Parathyroid adenoma (tissue), 2 donors: ENCODE measurements around the gene ATRN.
"Not testable (repeated sequence)": the region's sequence is repeated elsewhere in the genome, so short reads cannot be mapped to it uniquely, and the experiment has no call there.

Experiments used
- H2AFZ ChIP-seq: fragments of 300-600 bp; sonication (generic); one replicate; pipeline ENCODE4 v1.7.0; 2017; ENCODE audit warnings: antibody characterized with exemption, mild to moderate bottlenecking
- H3K27ac ChIP-seq: fragments of 300-600 bp; sonication (generic); one replicate; pipeline ENCODE4 v1.7.0; 2017
- H3K27me3 ChIP-seq: fragments of 300-600 bp; sonication (generic); one replicate; pipeline ENCODE4 v1.7.0; 2017; ENCODE audit warnings: low read length; ENCODE audit not compliant: control insufficient read depth, insufficient read depth
- H3K36me3 ChIP-seq: fragments of 300-600 bp; sonication (generic); one replicate; pipeline ENCODE4 v1.7.0; 2017; ENCODE audit warnings: low read length; ENCODE audit not compliant: control insufficient read depth, insufficient read depth
- H3K4me1 ChIP-seq: fragments of 300-600 bp; sonication (generic); one replicate; pipeline ENCODE4 v1.7.0; 2017; ENCODE audit warnings: control low read depth
- H3K4me2 ChIP-seq: fragments of 300-600 bp; sonication (generic); one replicate; pipeline ENCODE4 v1.7.0; 2017; ENCODE audit warnings: low read length
- H3K4me3 ChIP-seq: fragments of 300-600 bp; sonication (generic); one replicate; pipeline ENCODE4 v1.7.0; 2017; ENCODE audit warnings: low read depth, low read length
- H3K79me2 ChIP-seq: fragments of 300-600 bp; sonication (generic); one replicate; pipeline ENCODE4 v1.7.0; 2017; ENCODE audit warnings: control low read depth
- H3K9ac ChIP-seq: fragments of 300-600 bp; sonication (generic); one replicate; pipeline ENCODE4 v1.7.0; 2017; ENCODE audit warnings: mild to moderate bottlenecking
- H3K9me3 ChIP-seq: fragments of 300-600 bp; sonication (generic); one replicate; pipeline ENCODE4 v1.7.0; 2017; ENCODE audit warnings: low read length; ENCODE audit not compliant: control insufficient read depth
- CTCF ChIP-seq: fragments of 300-600 bp; sonication (generic); IDR thresholded peaks from one replicate; pipeline ENCODE4 v1.7.0; 2017; ENCODE audit warnings: antibody characterized with exemption, mild to moderate bottlenecking
- donor health status: primary hyperparathyroidism.

ATRN gene

GRCh38 chr20:3532089-3532615 lies 61.3 kb downstream of the ATRN start:
- H3K27ac ChIP-seq = no peak overlapping the region
- H3K4me1 ChIP-seq = no peaks in the 10 kb centered on the region
- no peak overlapping the region for H2AFZ ChIP-seq
- no peak overlapping the region for H3K9ac ChIP-seq
- H3K4me2 ChIP-seq = no peak overlapping the region
- no peaks in the 10 kb centered on the region for H3K27me3 ChIP-seq
- no peaks in the 10 kb centered on the region for H3K79me2 ChIP-seq
- H3K36me3 ChIP-seq = no peaks in the 10 kb centered on the region
- no peaks in the 10 kb centered on the region for H3K9me3 ChIP-seq
- TF ChIP-seq CTCF = no peak
- no peak overlapping the region for H3K4me3 ChIP-seq

GRCh38 chr20:3537733-3538132 lies 66.9 kb downstream of the ATRN start:
- H3K4me3 ChIP-seq, H3K9me3 ChIP-seq, H3K4me2 ChIP-seq, H3K9ac ChIP-seq, H3K27me3 ChIP-seq, H2AFZ ChIP-seq, H3K4me1 ChIP-seq, H3K27ac ChIP-seq, H3K79me2 ChIP-seq, H3K36me3 ChIP-seq: not testable (repeated sequence)

- H3K4me3 ChIP-seq = no peak overlapping the region
- TF ChIP-seq CTCF = no peak
- H3K27ac ChIP-seq = no peak overlapping the region
- H3K9ac ChIP-seq = no peak overlapping the region
- no peaks in the 10 kb centered on the region for H3K9me3 ChIP-seq
- no peaks in the 10 kb centered on the region for H3K4me1 ChIP-seq
- H3K4me2 ChIP-seq = no peak overlapping the region
- H3K27me3 ChIP-seq = no peaks in the 10 kb centered on the region
- no peak overlapping the region for H2AFZ ChIP-seq
- H3K79me2 ChIP-seq = peaks cover 3% of the 10 kb centered on the region
- H3K36me3 ChIP-seq = no peaks in the 10 kb centered on the region
Measured at GRCh38 chr20:3539311-3540107, 68.7 kb downstream of the ATRN start.

GRCh38 chr20:3541887-3542721 lies 71.3 kb downstream of the ATRN start:
- Histone ChIP-seq H3K27ac (no peak overlapping the region), H3K9me3 (no peaks in the 10 kb centered on the region), H3K27me3 (no peaks in the 10 kb centered on the region), H3K4me3 (no peak overlapping the region), H3K9ac (no peak overlapping the region), H3K4me2 (no peak overlapping the region), H2AFZ (no peak overlapping the region), H3K36me3 (no peaks in the 10 kb centered on the region), H3K4me1 (no peaks in the 10 kb centered on the region), H3K79me2 (peaks cover 3% of the 10 kb centered on the region)
- TF ChIP-seq CTCF = no peak

GRCh38 chr20:3543901-3544507 lies 73.2 kb downstream of the ATRN start:
- Histone ChIP-seq H3K36me3 (no peaks in the 10 kb centered on the region), H3K9ac (no peak overlapping the region), H2AFZ (no peak overlapping the region), H3K4me3 (no peak overlapping the region), H3K79me2 (no peaks in the 10 kb centered on the region), H3K9me3 (no peaks in the 10 kb centered on the region), H3K27ac (no peak overlapping the region), H3K4me1 (no peaks in the 10 kb centered on the region), H3K4me2 (no peak overlapping the region), H3K27me3 (no peaks in the 10 kb centered on the region)
- no peak for TF ChIP-seq CTCF
